Activated naive CD4-positive, alpha-beta T cell treated with anti-CD3 and anti-CD28 coated beads, Interleukin-2, amount 50 U/mL, for 24 hours (primary cell): Measurements from ENCODE around the gene ZNF37A.
"Not testable (repeated sequence)": the region's sequence is repeated elsewhere in the genome, so short reads cannot be mapped to it uniquely, and the experiment has no call there.

Experiments
- H3K27ac Mint-ChIP-seq: one replicate; pipeline ENCODE4 v1.8.0; 2021; ENCODE audit warnings: mild to moderate bottlenecking, mixed read lengths
- H3K27me3 Mint-ChIP-seq: one replicate; pipeline ENCODE4 v1.8.0; 2021; ENCODE audit warnings: mixed read lengths
- H3K36me3 Mint-ChIP-seq: one replicate; pipeline ENCODE4 v1.8.0; 2021; ENCODE audit warnings: mixed read lengths
- H3K4me1 Mint-ChIP-seq: one replicate; pipeline ENCODE4 v1.8.0; 2021; ENCODE audit warnings: mixed read lengths
- H3K4me3 Mint-ChIP-seq: one replicate; pipeline ENCODE4 v1.8.0; 2021; ENCODE audit warnings: mild to moderate bottlenecking, mixed read lengths
- H3K9me3 Mint-ChIP-seq: one replicate; pipeline ENCODE4 v1.8.0; 2021; ENCODE audit warnings: mixed read lengths

ZNF37A gene

GRCh38 chr10:38094158-38094926, at the start of gene ZNF37A:
Gene ZNF37A, plus strand, starts transcription at chr10:38094337. Its CDS starts 2,281 bp downstream, at chr10:38096618.
- Mint-ChIP-seq H3K36me3 (peaks cover 32% of the 10 kb centered on the region), H3K27me3 (no peaks in the 10 kb centered on the region), H3K4me3 (peak within 1 kb of the TSS; percentile 94), H3K9me3 (peaks cover 4% of the 10 kb centered on the region), H3K4me1 (peaks cover 36% of the 10 kb centered on the region), H3K27ac (peak within 1 kb of the TSS; percentile 90)

GRCh38 chr10:38045129-38045528, 49.0 kb upstream of the ZNF37A start:
- H3K4me1 Mint-ChIP-seq: peaks cover 42% of the 10 kb centered on the region
- H3K36me3 Mint-ChIP-seq: peaks cover 64% of the 10 kb centered on the region
- H3K27me3 Mint-ChIP-seq: no peaks in the 10 kb centered on the region
- peaks cover 18% of the 10 kb centered on the region for H3K9me3 Mint-ChIP-seq
- H3K27ac Mint-ChIP-seq: no peak overlapping the region
- no peak overlapping the region for H3K4me3 Mint-ChIP-seq

DNA sequence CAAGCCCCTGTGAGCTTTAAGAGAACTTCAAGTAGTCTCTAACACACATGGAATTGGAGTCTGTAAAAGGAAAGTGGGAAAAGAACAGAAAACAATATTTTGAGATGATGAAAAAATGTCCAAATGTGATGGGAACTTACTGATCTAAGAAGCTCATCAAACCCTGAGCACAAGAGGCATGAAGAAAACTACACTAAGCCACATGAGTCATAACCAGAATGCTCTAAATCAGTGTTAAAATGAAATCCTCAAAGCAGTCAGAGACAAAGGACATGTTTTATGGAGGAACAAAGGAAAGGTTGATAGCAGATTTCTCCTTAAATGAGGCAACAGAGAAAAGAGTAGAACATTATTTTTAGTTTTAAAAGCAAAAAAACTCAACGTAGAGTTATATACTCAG, 46.5 kb upstream of the ZNF37A start:
- no peaks in the 10 kb centered on the region for H3K27me3 Mint-ChIP-seq
- peaks cover 30% of the 10 kb centered on the region for H3K4me1 Mint-ChIP-seq
- H3K36me3 Mint-ChIP-seq: peaks cover 64% of the 10 kb centered on the region
- H3K9me3 Mint-ChIP-seq: peaks cover 24% of the 10 kb centered on the region
- H3K27ac Mint-ChIP-seq: peak overlapping the region; percentile 19
- H3K4me3 Mint-ChIP-seq: no peak overlapping the region

DNA sequence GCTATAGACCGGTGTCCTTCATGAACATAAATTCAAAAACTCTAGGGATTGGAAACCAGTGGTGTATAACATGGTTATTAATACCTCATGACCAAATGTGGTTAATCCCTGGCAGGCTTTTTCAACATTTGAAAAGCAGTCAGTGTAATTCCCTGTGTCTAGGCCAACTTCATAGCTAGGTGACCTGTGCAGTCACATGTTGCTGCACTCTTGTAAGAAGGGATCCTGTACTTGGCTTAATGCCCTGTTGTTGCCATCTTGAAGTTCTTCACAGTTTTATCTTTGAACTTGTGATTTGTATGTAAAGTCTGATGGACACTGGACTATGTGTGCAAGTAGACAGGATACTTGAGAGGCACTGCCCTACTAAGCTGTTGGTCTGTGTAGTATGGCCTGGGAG, 43.9 kb upstream of the ZNF37A start:
- peaks cover 75% of the 10 kb centered on the region for H3K36me3 Mint-ChIP-seq
- H3K9me3 Mint-ChIP-seq: peaks cover 38% of the 10 kb centered on the region

GRCh38 chr10:38054361-38054797, 39.8 kb upstream of the ZNF37A start:
- Mint-ChIP-seq H3K9me3 (peaks cover 26% of the 10 kb centered on the region), H3K4me3 (no peak overlapping the region), H3K27me3 (no peaks in the 10 kb centered on the region), H3K4me1 (no peaks in the 10 kb centered on the region), H3K27ac (no peak overlapping the region), H3K36me3 (peaks cover 79% of the 10 kb centered on the region)

More for the DNA sequence above, 43.9 kb upstream of the ZNF37A start:
- Mint-ChIP-seq H3K27ac (no peak overlapping the region), H3K27me3 (no peaks in the 10 kb centered on the region), H3K4me3 (no peak overlapping the region), H3K4me1 (peaks cover 8% of the 10 kb centered on the region)

DNA sequence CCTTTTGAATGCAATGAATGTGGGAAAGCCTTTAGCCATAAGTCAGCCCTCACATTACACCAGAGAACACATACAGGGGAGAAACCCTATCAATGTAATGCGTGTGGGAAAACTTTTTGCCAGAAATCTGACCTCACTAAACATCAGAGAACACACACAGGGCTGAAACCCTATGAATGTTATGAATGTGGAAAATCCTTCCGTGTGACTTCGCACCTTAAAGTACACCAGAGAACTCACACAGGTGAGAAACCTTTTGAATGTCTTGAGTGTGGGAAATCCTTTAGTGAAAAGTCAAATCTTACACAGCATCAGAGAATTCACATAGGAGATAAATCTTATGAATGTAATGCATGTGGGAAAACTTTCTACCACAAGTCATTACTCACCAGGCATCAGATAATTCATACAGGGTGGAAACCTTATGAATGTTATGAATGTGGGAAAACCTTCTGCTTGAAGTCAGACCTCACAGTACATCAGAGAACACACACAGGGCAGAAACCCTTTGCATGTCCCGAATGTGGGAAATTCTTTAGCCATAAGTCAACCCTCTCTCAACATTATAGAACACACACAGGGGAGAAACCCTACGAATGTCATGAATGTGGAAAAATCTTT, 38.8 kb upstream of the ZNF37A start:
- Mint-ChIP-seq H3K9me3 (peaks cover 29% of the 10 kb centered on the region), H3K36me3 (peaks cover 79% of the 10 kb centered on the region)
- not testable (repeated sequence) for H3K4me3 Mint-ChIP-seq, H3K27me3 Mint-ChIP-seq, H3K27ac Mint-ChIP-seq, H3K4me1 Mint-ChIP-seq

DNA sequence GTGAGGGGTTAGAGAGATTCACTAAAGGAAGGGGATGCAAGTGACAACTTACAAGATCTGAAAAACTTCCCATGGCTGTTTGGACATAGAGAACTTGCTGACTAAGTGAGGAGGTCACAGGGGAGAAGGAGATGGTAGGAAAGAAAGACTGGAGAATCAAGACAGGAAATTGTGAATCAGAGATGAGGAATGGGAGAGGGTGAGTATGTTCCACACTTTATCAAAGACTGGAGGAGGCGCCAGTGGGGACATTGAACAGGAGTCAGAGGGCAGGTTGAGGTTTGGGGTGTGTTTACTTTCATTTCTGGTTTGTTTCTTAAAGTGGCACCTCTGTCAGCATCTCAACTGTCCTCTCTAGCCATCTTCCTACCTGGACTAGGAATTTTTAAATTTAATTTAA, 24.5 kb upstream of the ZNF37A start:
- not testable (repeated sequence) for H3K4me1 Mint-ChIP-seq, H3K9me3 Mint-ChIP-seq, H3K27me3 Mint-ChIP-seq, H3K36me3 Mint-ChIP-seq, H3K4me3 Mint-ChIP-seq
- peak overlapping the region; percentile 10 for H3K27ac Mint-ChIP-seq

- Mint-ChIP-seq H3K9me3 (peaks cover 9% of the 10 kb centered on the region), H3K4me1 (peaks cover 5% of the 10 kb centered on the region), H3K4me3 (no peak overlapping the region), H3K36me3 (peaks cover 3% of the 10 kb centered on the region), H3K27me3 (no peaks in the 10 kb centered on the region), H3K27ac (no peak overlapping the region)
Measured at GRCh38 chr10:38070501-38070900, 23.6 kb upstream of the ZNF37A start.

GRCh38 chr10:38072552-38072951, 21.6 kb upstream of the ZNF37A start:
- H3K36me3 Mint-ChIP-seq: peaks cover 7% of the 10 kb centered on the region
- no peak overlapping the region for H3K4me3 Mint-ChIP-seq
- no peak overlapping the region for H3K27ac Mint-ChIP-seq
- peaks cover 2% of the 10 kb centered on the region for H3K27me3 Mint-ChIP-seq
- H3K4me1 Mint-ChIP-seq: peaks cover 5% of the 10 kb centered on the region
- peaks cover 9% of the 10 kb centered on the region for H3K9me3 Mint-ChIP-seq

DNA sequence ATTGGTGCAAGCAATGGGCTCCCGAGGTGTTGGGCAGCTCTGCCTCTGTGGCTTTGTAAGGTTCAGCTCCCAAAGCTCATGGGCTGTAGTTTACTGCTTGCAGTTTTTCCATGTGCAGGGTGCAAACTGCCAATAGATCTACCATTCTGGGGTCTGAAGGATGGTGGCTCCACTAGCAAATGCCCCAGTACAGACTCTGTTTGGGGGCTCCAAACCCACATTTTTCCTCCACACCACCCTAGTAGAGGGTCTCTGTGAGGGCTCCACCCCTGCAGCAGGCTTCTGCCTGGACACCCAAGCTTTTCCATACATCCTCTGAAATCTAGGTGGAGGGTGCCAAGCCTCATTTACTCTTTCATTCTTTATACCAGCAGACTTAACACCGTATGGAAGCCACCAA, 17.4 kb upstream of the ZNF37A start:
- no peak overlapping the region for H3K27ac Mint-ChIP-seq
- H3K4me1 Mint-ChIP-seq: no peaks in the 10 kb centered on the region
- H3K9me3 Mint-ChIP-seq: peaks cover 9% of the 10 kb centered on the region
- no peak overlapping the region for H3K4me3 Mint-ChIP-seq
- peaks cover 5% of the 10 kb centered on the region for H3K36me3 Mint-ChIP-seq
- H3K27me3 Mint-ChIP-seq: peaks cover 2% of the 10 kb centered on the region

- H3K4me3 Mint-ChIP-seq: peak overlapping the region; percentile 94
- not testable (repeated sequence) for H3K27me3 Mint-ChIP-seq
- H3K36me3 Mint-ChIP-seq: peaks cover 22% of the 10 kb centered on the region
Measured at GRCh38 chr10:38093318-38093717, 819 bp upstream of the ZNF37A start.

DNA sequence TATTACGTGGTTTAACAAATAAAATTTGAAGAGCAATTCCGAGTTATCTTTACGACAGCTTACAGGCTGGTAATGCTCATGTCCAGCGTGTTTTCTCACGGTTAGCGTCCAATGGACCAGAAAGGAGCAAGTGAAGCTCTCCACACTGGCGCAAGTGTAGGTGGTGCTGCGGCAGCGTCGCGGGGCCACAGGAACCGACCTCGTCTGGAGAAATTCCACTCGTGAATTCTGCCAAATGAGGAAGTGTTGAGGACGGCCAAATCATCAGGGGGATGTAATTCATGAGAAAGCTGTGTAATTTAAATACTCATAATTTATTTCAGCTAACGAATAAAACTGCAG, 350 bp upstream of the ZNF37A start:
- H3K4me3 Mint-ChIP-seq: peak overlapping the region; percentile 94
- peaks cover 36% of the 10 kb centered on the region for H3K4me1 Mint-ChIP-seq
- no peaks in the 10 kb centered on the region for H3K27me3 Mint-ChIP-seq
- H3K9me3 Mint-ChIP-seq: no peaks in the 10 kb centered on the region
- peaks cover 26% of the 10 kb centered on the region for H3K36me3 Mint-ChIP-seq
- H3K27ac Mint-ChIP-seq: peak overlapping the region; percentile 90

More at GRCh38 chr10:38093318-38093717, 819 bp upstream of the ZNF37A start:
- peaks cover 34% of the 10 kb centered on the region for H3K4me1 Mint-ChIP-seq
- H3K9me3 Mint-ChIP-seq, H3K27ac Mint-ChIP-seq: not testable (repeated sequence)

DNA sequence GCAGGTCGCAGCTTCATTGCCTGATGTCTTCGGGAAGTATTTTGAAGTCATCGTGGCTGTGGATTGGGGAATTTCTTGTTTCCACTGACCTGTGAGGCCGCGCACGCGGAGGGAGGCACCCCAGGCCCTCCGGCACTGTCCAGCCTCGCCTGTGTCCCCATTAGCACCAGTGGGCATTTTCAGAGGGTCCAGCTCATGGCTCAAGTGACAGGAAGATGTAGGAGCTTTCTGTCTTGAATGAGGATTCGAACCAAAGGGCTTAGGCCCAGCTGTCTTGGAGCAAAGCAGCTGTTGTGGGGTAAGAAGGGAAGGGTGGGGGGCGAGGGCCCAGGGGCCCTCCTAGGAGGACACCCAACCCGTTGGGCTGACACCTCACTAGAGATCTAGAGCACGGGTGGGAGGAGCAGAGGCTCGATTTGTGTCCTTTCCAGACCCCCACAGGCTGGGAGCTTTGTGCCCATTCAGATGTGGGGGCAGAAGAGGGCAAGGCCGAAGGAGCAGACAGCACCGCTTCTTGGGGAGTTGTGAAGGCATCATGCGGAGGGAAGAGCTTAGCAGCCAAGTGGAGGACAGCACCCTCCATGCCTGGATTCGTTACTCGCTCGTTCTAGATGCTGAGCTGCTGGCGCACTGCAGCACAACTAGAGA, 914 bp downstream of the ZNF37A start:
- peak overlapping the region; percentile 90 for H3K27ac Mint-ChIP-seq
- H3K9me3 Mint-ChIP-seq: peaks cover 11% of the 10 kb centered on the region
- H3K27me3 Mint-ChIP-seq: no peaks in the 10 kb centered on the region
- peaks cover 38% of the 10 kb centered on the region for H3K36me3 Mint-ChIP-seq
- peak overlapping the region; percentile 94 for H3K4me3 Mint-ChIP-seq
- peaks cover 36% of the 10 kb centered on the region for H3K4me1 Mint-ChIP-seq

GRCh38 chr10:38102880-38103279, 8.7 kb downstream of the ZNF37A start:
- H3K4me1 Mint-ChIP-seq: peaks cover 7% of the 10 kb centered on the region
- H3K9me3 Mint-ChIP-seq: peaks cover 42% of the 10 kb centered on the region
- H3K4me3 Mint-ChIP-seq: no peak overlapping the region

DNA sequence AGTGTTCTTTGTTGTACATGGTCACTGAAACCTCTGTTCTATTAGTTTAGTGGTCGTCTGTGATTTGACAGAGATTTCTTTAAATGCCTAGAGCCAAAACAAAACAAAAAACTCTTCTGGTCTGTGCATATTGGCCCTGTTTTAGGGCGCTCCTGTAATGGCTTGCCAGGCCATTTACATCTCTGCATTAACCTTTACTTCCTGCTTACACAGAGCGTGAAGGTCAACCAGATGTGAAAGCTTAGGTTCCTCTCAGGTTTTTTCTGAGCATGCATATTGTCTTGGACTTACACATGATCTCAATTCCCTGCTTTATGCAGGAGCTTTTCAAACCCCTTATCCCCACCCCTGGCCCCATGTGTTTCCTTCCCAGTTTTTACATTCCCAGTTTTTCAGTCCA, 9.6 kb downstream of the ZNF37A start:
- Mint-ChIP-seq H3K9me3 (peaks cover 45% of the 10 kb centered on the region), H3K27me3 (no peaks in the 10 kb centered on the region), H3K36me3 (peaks cover 88% of the 10 kb centered on the region)

More at GRCh38 chr10:38102880-38103279, 8.7 kb downstream of the ZNF37A start:
- no peak overlapping the region for H3K27ac Mint-ChIP-seq
- peaks cover 87% of the 10 kb centered on the region for H3K36me3 Mint-ChIP-seq
- no peaks in the 10 kb centered on the region for H3K27me3 Mint-ChIP-seq

GRCh38 chr10:38112159-38112558, 18.0 kb downstream of the ZNF37A start:
- H3K27me3 Mint-ChIP-seq: no peaks in the 10 kb centered on the region
- no peak overlapping the region for H3K4me3 Mint-ChIP-seq
- H3K27ac Mint-ChIP-seq: no peak overlapping the region
- H3K36me3 Mint-ChIP-seq: peaks cover 73% of the 10 kb centered on the region
- H3K4me1 Mint-ChIP-seq: no peaks in the 10 kb centered on the region
- peaks cover 24% of the 10 kb centered on the region for H3K9me3 Mint-ChIP-seq

More for the DNA sequence above, 9.6 kb downstream of the ZNF37A start:
- H3K4me3 Mint-ChIP-seq: no peak overlapping the region
- no peak overlapping the region for H3K27ac Mint-ChIP-seq
- H3K4me1 Mint-ChIP-seq: no peaks in the 10 kb centered on the region
